GM19043 (cell line): ENCODE data around the gene FKBP10.
A peak's percentile ranks its signal among the peaks of the same experiment; 100 is the strongest.
"Not testable (repeated sequence)": the region's sequence is repeated elsewhere in the genome, so short reads cannot be mapped to it uniquely, and the experiment has no call there.

ENCODE experiments used
- ATAC-seq: cut with Tn5 transposase; IDR thresholded peaks from one replicate; pipeline ENCODE4 v1.9.1; 2021; ENCODE audit warnings: low read depth; ENCODE audit not compliant: unreplicated experiment

FKBP10 gene

GRCh38 chr17:41835800-41836549 is 23.2 kb downstream of the FKBP10 start, which contains the start of gene NT5C3B:
TSS of gene NT5C3B (minus strand) at chr17:41836232. CDS start at chr17:41836193, 39 bp downstream.
- ATAC-seq, result no peak

- ATAC-seq, result no peak
Measured at GRCh38 chr17:41836550-41837196, 23.9 kb downstream of the FKBP10 start.

- no peak for ATAC-seq
Measured at GRCh38 chr17:41837761-41838538, 25.1 kb downstream of the FKBP10 start, which contains the start of gene KLHL10. TSS of gene KLHL10 (plus strand) at chr17:41837825. CDS start at chr17:41837933, 108 bp downstream.

GRCh38 chr17:41839448-41839847 is 26.6 kb downstream of the FKBP10 start:
- not testable (repeated sequence) for ATAC-seq

GRCh38 chr17:41840781-41841180 is 28.0 kb downstream of the FKBP10 start:
- ATAC-seq, result not testable (repeated sequence)

- no peak for ATAC-seq
Measured at GRCh38 chr17:41844971-41845370, 32.2 kb downstream of the FKBP10 start.

- no peak for ATAC-seq
Measured at GRCh38 chr17:41848788-41849187, 36.0 kb downstream of the FKBP10 start.

GRCh38 chr17:41849251-41849990 is 36.6 kb downstream of the FKBP10 start:
- no peak for ATAC-seq

- ATAC-seq, result not testable (repeated sequence)
Measured at GRCh38 chr17:41851382-41851781, 38.6 kb downstream of the FKBP10 start.

GRCh38 chr17:41860254-41860931 is 47.6 kb downstream of the FKBP10 start:
- no peak for ATAC-seq

- no peak for ATAC-seq
Measured at GRCh38 chr17:41863074-41863848, 50.5 kb downstream of the FKBP10 start.

GRCh38 chr17:41864498-41864835 is 51.7 kb downstream of the FKBP10 start:
- no peak for ATAC-seq

GRCh38 chr17:41864836-41865595 is 52.2 kb downstream of the FKBP10 start, which contains the start of gene KLHL11:
TSS of gene KLHL11 (minus strand) at chr17:41865423. CDS start at chr17:41865370, 53 bp downstream.
- peak; percentile 81 for ATAC-seq

GRCh38 chr17:41865596-41865893 is 52.7 kb downstream of the FKBP10 start:
- no peak for ATAC-seq

GRCh38 chr17:41868568-41868967 is 55.8 kb downstream of the FKBP10 start:
- ATAC-seq, result no peak

GRCh38 chr17:41869426-41869825 is 56.6 kb downstream of the FKBP10 start:
- no peak for ATAC-seq

GRCh38 chr17:41870097-41870496 is 57.3 kb downstream of the FKBP10 start:
- no peak for ATAC-seq

GRCh38 chr17:41870627-41871026 is 57.8 kb downstream of the FKBP10 start:
- no peak for ATAC-seq

GRCh38 chr17:41871789-41872188 is 59.0 kb downstream of the FKBP10 start:
- ATAC-seq, result no peak
